Left ventricle myocardium superior (tissue), 1 donor: ENCODE results near the gene SCNN1A. TPM values are rescaled to one million over a fixed set of nuclear protein-coding genes. Genes with fewer than 3 reads are reported as not detected.
A peak's percentile ranks its signal among the peaks of the same experiment; 100 is the strongest.

Experiments
- ATAC-seq: fragments of 200-7000 bp; cut with Tn5 transposase; one replicate; pipeline ENCODE4 v1.9.1; 2020; ENCODE audit warnings: mild to moderate bottlenecking, moderate library complexity
- DNase-seq: peaks from one replicate; pipeline ENCODE4 v3.0.0-alpha.2; 2020
- intact Hi-C: fragments of 100-400 bp; cut with micrococcal nuclease; formaldehyde crosslinking; loops from one replicate; pipeline ENCODE4 v1.11.0; 2022
- total RNA-seq: library from RNA; stranded (reverse); fragmentation: NEBNext Ultra II Directional; extraction: Animal tissue kit (Norgen Biotek cat#: 25700); gene quantifications from one replicate; pipeline ENCODE4 v1.2.1, GENCODE V29; 2021
- donor health status: DM: no; HTN: yes; CAD: no; lungs with severe emphysema.

Gene SCNN1A
- total RNA-seq, 1 donor from 2014 or later: 1.7 TPM

DNA sequence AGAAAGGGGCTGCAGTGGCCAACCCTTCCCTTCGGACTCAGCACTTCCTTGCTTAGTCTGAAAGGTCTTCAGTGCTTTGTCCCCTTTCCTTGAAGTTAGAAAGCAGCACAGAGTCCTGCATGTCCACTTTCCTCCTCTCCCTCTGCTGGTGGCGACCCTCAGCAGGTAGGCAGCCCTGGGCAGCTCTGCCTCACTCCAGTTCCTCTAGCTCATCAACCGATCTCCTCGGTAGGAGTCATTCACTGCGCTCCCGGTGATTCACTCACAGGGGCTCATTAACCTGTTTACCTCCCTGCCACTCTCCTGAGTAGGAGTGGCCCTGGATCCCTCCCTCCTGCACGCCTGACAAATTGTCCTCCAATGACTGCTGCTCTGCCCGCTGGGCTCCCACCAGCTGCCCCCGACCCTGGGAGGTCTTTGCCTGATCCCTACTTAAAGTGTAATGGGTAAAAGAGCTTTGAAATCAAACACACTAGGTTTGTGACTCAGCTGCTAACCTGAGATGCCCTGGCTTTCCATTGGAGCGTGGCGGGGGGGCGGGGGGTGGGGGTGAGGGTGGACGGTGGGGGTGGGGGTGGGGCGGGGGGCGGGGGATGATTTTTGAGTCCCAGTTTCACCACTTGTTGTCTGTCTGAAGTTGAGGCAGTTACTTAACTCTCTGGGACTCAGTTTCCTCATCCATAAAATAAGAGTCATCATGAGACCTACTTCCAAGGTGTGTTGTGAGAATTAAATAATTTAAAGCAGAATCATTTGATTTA is 4.2 kb downstream of the SCNN1A start:
- DNase-seq (no peak), ATAC-seq (no peak)
- intact Hi-C loops: no loop called here

DNA sequence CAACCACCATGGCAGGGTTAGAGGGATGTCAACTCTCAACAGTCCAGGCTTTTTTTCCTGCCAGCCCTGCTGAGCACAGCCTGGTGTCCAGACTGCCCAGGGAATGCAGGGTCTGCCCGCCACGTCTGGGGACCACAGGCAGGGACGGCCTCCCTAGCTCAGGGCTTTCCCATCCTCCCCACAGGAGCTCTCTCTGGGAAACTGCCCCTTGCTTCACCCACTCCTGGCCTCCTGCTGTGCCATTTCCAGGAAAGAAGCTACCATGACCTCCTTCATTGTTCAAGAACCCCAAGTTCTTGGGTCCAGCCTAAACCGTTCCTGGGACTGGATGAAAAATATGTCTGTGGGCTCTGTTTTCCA is 4.8 kb downstream of the SCNN1A start:
- intact Hi-C loops: no loop called here
- no peak for DNase-seq
- no peak for ATAC-seq

DNA sequence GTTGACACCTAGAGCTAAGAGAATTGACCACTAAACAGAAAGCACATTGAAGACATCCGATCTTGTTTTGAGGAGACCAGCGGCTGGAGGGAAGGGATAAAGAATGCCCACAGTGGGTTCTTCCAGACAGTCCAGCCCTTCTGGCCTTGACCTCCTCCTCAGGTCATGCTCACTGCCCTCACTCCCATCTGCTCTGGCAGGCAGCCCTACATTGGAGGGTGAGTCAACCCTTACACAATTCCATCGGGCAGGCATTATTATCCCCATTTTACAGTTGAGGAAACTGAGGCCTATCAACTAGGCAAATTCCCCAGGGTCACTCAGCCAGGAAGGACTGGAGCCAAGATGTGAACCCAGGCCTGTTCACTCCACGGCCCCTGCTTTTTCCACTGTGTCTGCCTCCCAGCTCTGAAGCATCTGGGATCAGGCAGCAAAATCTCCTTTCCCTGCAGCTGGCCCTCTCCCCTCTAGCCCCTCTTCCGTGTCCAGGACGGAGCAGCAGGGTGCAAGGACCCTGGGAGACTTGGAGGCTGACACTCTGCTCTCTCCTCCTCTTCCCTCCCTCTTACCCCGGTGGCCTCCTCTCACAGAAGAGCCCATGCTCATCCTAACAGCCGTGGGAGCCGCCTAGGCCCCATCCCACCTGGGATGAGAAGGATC is 5.3 kb downstream of the SCNN1A start:
- no peak for DNase-seq
- ATAC-seq: no peak
- intact Hi-C loops: no loop called here

DNA sequence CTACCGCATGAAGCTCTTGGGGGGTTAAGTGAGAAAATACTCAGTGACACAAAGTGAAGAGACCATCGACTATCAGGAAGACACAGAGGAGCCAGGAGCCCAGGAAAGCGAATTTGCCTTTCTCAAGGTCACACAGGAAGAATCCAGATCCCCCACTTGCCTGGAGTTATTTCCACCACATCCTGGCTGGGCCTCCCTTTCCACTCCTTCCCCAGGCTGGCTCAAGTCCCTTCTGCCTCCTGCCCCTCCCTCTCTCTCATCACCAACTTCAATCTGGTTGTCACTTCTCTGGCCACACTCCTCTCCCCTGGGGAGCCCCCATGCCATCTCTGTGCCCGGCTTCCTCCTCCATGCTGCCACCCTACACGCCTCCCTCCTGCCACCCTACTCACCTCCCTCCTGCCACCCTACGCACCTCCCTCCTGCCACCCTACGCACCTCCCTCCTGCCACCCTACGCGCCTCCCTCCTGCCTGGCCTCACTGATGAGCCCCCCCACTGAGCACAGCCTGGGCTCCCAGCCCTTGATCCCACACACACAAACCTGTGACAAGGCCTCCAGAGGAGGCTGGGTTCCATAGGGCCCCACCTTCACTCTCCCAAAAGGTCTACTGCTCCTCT is 6.3 kb downstream of the SCNN1A start:
- intact Hi-C loops: no loop called here
- ATAC-seq (no peak), DNase-seq (no peak)

DNA sequence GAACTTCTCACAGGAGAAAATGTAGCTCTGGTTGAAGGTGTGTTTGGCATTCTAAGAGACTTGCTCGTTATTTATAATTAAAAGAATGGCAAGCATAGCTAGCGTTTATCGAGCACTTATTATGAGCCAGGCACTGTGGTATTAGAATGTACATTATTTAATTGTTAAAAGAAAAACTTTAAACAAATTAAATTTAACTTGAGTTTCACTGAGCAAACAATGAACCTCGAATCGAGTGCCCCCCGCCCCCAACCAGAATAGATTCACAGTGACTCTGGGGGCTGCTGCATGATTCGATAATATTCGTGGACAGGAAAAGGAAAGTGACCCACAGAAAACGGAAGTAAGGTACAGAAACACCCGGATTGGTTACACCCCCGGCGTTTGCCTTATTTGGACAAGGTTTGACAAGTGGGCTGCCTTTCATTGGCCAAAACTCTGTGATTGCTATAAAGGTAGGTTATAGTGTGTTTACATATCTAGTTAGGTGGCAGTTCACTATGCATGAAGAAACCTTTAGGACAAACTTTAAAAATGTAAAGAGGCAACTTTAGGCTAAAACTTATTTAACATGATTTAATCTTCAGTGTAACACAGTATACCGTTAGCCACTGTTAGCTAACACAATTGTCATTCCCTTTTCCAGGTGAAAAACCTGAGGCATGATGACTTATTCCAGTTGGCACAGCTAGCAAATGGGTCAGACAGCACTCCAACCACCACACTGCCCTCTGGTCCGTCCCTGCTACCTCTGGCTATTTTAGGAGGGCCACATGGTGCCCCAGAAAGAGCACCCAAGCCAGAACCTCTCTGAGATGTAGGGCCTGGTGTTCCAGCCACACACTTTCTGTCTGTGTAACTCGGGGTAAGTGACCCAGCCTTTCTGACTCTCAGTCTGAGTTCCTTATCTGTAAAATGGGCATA is 7.1 kb downstream of the SCNN1A start:
- ATAC-seq (no peak), DNase-seq (no peak)
- intact Hi-C loops: no loop called here

DNA sequence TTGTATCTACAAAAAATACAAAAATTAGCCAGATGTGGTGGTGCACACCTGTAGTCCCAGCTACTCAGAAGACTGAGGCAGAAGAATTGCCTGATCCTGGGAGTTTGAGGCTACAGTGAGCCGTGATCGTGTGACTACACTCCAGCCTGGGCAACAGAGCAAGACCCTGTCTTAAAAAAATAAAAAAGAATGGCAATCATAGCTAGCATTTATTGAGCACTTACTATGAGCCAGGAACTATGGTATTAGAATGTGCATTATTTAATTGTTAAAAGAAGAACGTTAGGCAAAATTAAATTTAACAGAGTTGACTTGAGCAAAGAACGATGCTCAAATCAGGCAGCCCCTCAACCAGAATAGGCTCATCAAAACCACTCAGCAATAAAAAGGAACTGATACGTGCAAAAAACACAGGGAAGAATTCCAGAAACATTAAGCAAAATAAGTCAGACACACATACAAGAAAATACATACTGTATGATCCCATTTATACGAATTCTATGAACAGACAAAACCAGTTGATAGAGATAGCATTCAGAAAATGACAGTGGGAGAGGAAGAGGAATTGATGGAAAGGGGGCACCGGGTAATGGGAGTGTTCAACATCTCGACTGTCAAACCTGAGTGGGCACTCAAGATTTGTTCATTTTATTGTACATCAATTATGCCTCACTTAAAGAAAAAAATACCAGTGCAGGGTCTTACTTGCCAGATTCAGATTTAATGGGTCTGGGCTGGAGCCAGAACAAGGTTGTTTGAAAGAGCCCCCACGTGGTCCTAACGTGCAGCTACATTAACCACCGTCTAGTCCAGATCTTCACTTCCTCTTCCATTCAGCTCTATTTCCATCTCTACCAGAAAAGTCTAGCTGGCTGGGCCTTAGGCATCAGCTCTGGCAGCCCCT is 8.0 kb downstream of the SCNN1A start:
- DNase-seq: no peak
- peak; percentile 7 for ATAC-seq
- intact Hi-C loops: no loop called here

DNA sequence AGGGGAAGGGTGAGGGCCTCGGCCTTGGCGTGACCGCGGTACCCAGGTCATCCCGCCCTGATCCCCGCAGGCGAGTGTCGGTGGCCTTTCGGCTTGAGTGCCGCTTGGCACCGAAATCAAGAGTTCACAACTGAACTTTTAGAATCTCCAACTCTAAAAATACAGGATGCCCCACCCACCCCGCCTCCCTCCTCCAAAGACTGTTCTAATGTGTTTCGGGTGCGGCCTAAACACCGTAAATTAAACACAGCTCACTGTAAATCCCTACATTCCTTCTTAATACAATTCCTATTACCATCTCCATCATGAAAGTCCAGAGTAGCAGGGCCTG is 11.4 kb downstream of the SCNN1A start:
- intact Hi-C loops: no loop called here
- peak; percentile 62 for DNase-seq
- ATAC-seq: peak; percentile 16

DNA sequence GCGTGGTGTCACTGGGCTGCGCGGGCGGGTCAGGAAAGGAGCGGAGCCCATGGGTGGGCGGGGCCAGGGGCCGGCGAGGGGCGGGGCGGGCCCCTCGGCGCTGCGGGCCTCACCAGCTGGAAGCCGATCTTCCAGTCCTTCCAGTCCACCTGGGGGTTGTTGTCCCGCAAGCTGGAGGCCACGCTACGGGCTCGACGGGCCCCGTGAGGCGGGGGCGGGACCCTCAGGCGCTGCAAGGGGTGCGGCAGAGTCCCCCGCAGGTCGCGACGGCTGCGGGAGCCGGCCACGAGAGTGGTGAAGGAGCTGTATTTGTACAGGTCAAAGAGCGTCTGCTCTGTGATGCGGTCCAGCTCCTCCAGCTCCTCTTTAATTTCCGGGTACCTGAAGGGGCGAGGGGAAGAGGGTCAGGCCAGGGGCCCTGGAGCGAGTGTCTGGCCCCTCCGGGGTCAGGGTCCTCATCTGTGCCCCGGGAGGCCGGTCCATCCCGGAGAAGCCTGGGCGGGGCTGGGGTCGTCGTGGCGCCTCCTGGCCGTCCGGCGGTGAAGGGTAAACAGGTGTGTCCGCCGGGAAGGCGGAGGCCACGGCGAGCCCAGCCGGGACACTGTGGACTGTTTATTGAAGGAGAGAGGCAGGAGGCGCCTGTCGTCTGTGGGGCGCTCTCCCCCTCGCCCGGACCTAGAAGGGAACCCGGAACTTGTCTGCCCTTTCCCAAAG is 11.9 kb downstream of the SCNN1A start:
- peak; percentile 96 for ATAC-seq
- intact Hi-C loops: no loop called here

DNA sequence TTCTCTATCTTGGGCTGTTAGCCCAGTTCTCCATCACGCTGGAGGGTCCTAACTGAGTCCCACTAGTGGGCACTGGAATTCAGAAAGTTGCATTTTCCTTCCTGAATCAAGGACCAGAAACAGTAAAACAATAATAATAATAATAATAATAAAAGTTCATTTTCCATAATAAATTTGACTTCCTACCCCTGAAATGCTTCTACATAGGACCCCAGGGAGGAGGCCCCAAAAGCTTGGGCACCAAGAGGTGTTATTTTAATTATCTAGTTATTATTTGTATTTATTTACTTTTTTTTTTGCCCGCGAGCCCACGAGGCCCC is 12.4 kb downstream of the SCNN1A start:
- intact Hi-C loops: no loop called here
- DNase-seq (no peak), ATAC-seq (no peak)

More for the DNA sequence above, 11.9 kb downstream of the SCNN1A start:
- peak; percentile 88 for DNase-seq

DNA sequence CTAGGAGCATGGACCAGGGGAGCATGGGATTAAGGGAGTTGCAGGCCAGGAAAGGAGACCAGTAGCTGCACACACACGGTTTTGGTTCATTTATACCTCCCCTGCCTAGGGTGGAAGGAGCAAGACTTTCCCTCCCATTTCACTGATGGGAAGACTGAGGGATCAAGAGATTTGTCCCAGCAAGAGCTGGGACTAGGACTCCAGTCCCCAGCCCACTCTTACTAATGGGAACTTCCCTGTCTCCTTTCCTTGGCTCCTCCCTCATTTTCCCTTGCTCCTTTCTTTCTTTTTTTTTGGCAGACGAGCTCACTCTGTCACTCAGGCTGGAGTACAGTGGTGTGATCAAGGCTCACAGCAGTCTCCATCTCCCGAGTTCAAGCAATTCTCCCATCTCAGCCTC is 13.0 kb downstream of the SCNN1A start:
- intact Hi-C loops: no loop called here
- ATAC-seq (no peak), DNase-seq (no peak)

DNA sequence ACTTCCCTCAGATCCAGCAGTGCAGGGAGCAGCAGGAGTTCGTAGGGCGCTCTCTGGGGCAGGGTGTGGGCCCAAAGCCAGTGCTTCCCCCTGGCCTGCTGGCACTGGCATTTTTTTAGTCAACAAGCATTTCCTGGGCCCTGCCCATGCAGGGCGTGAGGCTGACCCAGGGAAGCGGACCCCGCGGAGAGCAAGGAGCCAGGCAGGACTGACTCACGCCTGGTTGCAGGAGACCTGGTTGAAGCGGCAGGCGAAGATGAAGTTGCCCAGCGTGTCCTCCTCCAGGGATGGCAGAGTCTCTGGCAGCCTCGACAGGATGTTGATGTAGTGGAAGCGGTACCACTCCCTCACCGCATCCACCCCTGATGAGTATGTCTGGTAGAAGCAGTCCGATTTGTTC is 13.5 kb downstream of the SCNN1A start:
- ATAC-seq: peak; percentile 42
- intact Hi-C loops: no loop called here
- DNase-seq: peak; percentile 69

DNA sequence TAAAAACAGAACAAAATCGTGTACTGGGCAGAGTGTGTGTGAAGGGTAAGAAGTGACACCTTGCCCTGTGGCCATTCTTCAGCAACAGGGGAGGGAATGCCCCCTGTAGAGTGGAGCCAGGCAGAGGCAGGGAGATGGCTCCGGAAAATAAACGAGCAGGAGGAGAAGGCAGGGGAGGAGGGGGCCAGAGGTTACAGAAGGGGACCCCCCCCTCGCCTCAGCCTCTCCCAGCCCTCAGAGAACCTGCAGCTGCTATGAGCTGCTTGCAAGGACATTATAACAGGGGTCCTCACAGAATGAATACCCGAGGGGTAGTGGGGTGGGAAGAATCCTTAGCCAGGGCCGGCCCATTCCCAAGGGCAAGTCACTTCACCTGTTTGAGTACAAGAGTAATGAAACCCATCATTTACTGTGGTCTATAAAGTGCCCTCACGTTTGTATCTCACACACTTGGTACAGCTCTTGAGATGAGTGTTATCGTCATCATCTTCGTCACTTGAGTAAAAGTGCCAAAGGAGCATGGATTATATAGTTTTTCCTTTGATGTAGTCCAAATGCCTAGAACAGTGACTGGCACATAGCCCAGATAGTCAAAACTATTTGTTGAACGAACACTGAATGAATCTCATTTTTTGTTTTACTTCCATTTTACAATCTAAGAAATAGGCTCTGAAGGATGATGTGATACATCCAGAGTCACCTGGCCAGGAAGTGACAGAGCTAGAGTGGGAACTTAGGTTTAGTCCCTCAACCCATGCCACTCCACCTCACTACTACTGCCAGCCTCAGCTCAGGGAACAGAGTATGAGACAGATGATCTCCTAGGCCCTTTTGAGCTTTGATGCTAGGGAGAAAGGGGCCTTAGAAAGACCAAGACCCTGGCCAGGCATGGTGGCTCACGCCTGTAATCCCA is 14.5 kb downstream of the SCNN1A start:
- DNase-seq (no peak), ATAC-seq (no peak)
- intact Hi-C loops: no loop called here

DNA sequence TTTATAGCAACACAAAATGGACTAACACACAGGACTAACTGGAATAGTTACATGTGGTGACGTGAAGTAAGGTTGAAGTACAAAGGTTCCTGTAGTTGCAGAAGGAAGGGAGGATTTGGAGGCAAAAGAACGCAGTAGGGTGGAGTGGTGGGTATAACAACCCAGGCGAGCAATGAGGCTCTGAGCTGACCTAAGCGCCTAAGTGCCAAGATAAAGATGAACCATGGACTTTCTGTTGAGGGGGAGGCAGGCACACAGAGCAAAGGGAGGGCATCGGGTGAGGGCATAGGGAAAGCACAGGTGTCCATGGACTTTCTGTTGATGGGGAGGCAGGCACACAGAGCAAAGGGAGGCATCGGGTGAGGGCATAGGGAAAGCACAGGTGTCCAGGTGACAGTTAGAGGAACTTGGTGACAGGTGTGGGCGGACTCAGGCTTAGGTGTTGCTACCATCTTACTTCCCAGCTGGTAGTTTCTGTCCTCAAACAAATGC is 15.2 kb downstream of the SCNN1A start:
- no peak for DNase-seq
- intact Hi-C loops: no loop called here

DNA sequence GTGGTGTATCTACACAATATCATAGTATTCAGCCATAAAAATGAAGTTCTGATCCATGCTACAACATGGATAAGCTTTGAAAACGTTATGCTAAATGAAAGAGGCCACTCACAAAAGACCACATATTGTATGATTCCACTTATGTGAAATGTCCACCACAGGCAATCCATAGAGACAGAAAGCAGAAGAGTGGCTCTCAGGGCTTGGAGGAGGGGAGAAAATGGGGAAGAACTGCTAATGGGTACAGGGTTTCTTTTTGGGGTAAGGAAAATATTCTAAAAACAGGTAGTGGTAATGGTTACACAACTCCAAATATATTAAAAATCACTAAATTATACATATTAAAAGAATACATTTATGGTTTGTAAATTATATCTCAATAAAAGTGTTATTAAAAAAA is 16.5 kb downstream of the SCNN1A start:
- intact Hi-C loops: no loop called here
- DNase-seq (no peak), ATAC-seq (no peak)

More for the DNA sequence above, 15.2 kb downstream of the SCNN1A start:
- ATAC-seq: no peak

DNA sequence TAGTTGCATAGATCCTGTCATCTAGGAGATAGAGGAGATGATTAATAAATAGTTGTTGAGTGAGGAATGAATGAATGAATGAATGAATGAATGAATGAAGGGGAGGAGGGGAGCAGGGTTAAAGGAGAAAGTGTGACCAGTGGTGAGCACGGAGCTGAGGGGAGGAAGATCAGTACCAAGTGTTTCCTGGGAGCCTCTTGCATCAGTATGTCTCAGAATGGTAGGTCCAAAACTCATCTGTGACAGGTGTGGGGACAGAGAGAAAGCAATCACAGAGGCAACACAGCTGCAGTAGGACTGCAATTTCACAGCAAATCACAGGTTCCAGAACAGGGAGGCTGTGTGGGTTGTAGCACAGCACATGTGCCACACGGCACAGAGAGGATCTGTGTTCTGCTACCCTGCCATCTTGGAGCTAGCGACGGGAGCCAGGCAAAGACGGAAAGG is 19.0 kb downstream of the SCNN1A start:
- DNase-seq: no peak
- intact Hi-C loops: no loop called here
- no peak for ATAC-seq

DNA sequence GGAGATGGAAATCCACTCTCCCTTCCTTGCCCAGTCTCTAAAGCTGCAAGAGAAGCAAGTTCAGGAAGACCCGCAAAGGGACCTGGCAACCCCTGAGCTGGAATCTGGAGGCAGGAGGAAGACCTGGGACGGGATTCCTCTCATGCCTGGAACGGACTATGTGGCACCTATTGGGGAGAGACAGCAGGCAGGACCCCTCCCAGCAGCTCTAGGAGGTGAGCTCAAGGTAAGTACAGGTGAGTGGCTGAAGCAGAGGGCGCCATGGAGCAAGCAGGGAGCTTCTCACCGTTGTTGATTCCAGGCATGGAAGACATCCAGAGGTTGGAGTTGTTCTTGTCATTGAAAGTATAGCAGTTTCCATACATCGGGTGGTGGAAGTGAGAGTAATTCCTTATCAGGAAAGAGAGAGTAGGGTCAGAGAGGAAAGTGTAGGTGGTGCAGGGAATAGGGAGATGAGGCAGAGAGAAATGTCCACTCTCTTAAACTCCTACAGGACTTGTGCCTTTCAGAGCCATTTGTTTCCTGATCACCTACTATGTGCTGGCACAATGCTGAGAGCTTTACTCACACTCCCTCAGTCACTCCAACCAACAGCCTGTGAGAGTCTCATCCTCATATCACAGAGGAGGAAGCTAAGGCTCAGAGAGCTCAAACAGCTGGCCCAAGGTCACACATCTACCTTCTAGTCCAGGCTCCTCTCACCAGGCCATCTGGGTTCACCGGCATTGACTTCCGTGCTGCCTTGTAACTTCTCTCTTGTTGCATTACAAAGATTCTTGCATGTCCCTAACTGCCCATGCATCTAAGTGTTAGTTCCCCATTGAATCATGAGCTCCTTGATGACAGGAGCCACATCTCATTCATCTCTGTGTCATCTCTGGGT is 19.6 kb downstream of the SCNN1A start:
- DNase-seq (no peak), ATAC-seq (no peak)
- intact Hi-C loops: no loop called here
